Measurements from ENCODE around the gene IL17B.

DNA sequence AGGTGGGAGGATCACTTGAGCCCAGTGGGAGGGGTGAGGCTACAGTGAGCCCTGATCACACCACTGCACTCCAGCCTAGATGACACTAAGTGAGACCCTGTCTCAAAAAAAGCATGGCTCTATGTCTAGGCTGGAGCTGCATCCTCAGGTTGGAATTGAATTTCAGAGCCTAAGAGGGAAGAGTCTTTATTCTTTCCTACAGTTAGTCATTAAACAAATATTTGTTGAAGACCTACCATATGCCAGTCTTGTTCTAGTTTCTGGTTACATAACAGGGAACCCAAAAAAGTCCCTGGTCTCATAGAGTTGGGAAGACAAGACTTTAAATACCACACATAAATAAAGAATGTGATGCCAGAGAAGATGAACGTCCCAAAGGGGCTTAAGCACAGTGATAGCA lies 40.7 kb downstream of the IL17B start:
- TF ChIP-seq, protein P1, sequence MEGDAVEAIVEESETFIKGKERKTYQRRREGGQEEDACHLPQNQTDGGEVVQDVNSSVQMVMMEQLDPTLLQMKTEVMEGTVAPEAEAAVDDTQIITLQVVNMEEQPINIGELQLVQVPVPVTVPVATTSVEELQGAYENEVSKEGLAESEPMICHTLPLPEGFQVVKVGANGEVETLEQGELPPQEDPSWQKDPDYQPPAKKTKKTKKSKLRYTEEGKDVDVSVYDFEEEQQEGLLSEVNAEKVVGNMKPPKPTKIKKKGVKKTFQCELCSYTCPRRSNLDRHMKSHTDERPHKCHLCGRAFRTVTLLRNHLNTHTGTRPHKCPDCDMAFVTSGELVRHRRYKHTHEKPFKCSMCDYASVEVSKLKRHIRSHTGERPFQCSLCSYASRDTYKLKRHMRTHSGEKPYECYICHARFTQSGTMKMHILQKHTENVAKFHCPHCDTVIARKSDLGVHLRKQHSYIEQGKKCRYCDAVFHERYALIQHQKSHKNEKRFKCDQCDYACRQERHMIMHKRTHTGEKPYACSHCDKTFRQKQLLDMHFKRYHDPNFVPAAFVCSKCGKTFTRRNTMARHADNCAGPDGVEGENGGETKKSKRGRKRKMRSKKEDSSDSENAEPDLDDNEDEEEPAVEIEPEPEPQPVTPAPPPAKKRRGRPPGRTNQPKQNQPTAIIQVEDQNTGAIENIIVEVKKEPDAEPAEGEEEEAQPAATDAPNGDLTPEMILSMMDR (IDR thresholded peaks at IDR 0.05; ENCODE audit: low read length): no peak
- no peak for TF ChIP-seq EZH2 (optimal IDR thresholded peaks at IDR 0.05; ENCODE audit: low read depth, low read length)
- TF ChIP-seq EZH2phosphoT487 (IDR thresholded peaks at IDR 0.05; ENCODE audit: low read length): no peak
